ACC112 (cell line): ENCODE measurements around the gene IL12A.
A peak's percentile ranks its signal among the peaks of the same experiment; 100 is the strongest.

Source experiments
- H2AFZ ChIP-seq: fragments of 200-600 bp; sonication (generic); one replicate; pipeline ENCODE4 v1.6.0; 2017; ENCODE audit warnings: antibody characterized with exemption, low read length; ENCODE audit not compliant: unreplicated experiment
- H3K27ac ChIP-seq: fragments of 200-600 bp; sonication (generic); 2 replicates; pipeline ENCODE4 v1.5.1; 2014; ENCODE audit warnings: low read depth, mild to moderate bottlenecking, antibody characterized with exemption, low read length, moderate library complexity
- H3K27me3 ChIP-seq: fragments of 200-600 bp; sonication (generic); 2 replicates; pipeline ENCODE4 v1.6.1; 2014; ENCODE audit warnings: mild to moderate bottlenecking, antibody characterized with exemption, low read length, moderate library complexity, mixed read lengths; ENCODE audit not compliant: insufficient read depth
- H3K36me3 ChIP-seq: fragments of 200-600 bp; sonication (generic); 2 replicates; pipeline ENCODE4 v1.6.1; 2016; ENCODE audit warnings: mild to moderate bottlenecking, antibody characterized with exemption, low read length, moderate library complexity, mixed read lengths; ENCODE audit not compliant: insufficient read depth
- H3K4me1 ChIP-seq: fragments of 200-600 bp; sonication (generic); one replicate; pipeline ENCODE4 v1.6.1; 2016; ENCODE audit warnings: low read length, mixed read lengths; ENCODE audit not compliant: insufficient read depth, unreplicated experiment, control insufficient read depth
- H3K4me3 ChIP-seq: fragments of 200-600 bp; sonication (generic); 2 replicates; pipeline ENCODE4 v1.5.1; 2014; ENCODE audit warnings: mild to moderate bottlenecking, low read depth, low read length
- H3K79me2 ChIP-seq: fragments of 200-600 bp; sonication (generic); one replicate; pipeline ENCODE4 v1.6.0; 2016; ENCODE audit warnings: low read length; ENCODE audit not compliant: control insufficient read depth, unreplicated experiment, insufficient read depth

The IL12A gene

DNA sequence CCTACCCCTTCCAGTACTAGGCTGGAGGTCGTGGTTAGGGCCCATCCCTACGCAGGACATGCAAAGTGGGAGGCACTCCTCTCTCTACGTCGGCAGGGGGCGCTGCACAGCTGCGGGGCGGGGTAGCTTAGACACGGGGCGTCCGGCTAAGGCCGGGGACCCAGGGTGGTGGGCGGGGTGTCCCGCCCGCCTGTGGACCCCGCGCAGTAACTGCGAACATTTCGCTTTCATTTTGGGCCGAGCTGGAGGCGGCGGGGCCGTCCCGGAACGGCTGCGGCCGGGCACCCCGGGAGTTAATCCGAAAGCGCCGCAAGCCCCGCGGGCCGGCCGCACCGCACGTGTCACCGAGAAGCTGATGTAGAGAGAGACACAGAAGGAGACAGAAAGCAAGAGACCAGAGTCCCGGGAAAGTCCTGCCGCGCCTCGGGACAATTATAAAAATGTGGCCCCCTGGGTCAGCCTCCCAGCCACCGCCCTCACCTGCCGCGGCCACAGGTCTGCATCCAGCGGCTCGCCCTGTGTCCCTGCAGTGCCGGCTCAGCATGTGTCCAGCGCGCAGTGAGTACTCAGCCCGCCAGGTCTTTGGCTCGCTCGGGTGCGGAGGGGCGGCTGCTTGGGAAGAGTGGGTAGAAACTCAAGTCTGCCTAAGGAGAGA, at the start of gene IL12A:
Gene IL12A (plus strand): TSS at position 219 of the 655 bp plus-strand sequence.
- H3K27me3 ChIP-seq: no peaks in the 10 kb centered on the region
- H3K36me3 ChIP-seq: peaks cover 7% of the 10 kb centered on the region
- H3K27ac ChIP-seq: peak within 1 kb of the TSS; percentile 50
- H3K4me3 ChIP-seq: peak within 1 kb of the TSS; percentile 90
- H3K4me1 ChIP-seq: peaks cover 30% of the 10 kb centered on the region
- peak within 1 kb of the TSS; percentile 79 for H2AFZ ChIP-seq
- peaks cover 7% of the 10 kb centered on the region for H3K79me2 ChIP-seq

DNA sequence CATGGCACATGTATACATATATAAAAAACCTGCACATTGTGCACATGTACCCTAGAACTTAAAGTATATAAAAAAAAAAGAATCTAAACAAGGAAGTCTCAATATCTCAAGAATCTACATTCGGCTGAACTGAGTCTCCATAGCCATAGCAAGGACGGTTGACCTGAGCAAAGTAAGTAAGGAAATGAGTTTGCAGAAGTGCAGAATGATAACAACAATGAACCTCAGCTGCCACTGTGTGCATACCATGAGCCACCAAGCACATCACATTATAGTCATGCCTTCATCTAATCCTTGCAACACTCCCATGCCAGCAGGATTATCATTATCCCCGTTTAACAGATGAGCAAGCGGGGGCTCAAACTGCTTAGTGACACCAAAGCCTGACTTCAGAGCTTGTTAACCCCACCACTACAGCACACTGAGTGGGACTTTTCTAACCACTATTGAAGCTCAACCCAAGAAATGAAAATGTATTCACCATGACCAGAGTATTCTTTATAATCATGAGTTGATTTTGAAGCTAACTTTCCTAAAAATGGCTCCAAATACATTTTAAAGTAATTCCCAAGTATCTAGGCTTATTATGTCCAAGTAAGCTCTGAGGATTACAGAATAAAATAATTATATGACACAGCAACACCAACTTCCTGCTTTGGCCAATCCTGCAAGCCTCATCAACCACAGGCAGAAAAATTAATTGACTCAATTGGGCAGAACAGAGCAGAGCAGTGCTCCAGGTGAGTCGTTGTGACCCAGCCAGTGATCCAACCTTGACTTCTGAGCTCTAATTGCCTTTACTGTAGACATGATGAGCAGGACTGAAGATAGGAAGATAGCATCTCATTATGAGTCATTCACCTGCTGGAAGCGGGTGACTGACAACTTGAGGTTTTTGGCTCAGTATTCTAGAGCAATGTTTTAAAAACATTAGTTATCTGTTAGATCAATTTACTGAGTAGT, 47.3 kb upstream of the IL12A start:
- no peak overlapping the region for H3K4me3 ChIP-seq
- peaks cover 38% of the 10 kb centered on the region for H3K4me1 ChIP-seq
- H3K27ac ChIP-seq: no peak overlapping the region
- no peaks in the 10 kb centered on the region for H3K27me3 ChIP-seq
- no peaks in the 10 kb centered on the region for H3K79me2 ChIP-seq
- no peak overlapping the region for H2AFZ ChIP-seq
- no peaks in the 10 kb centered on the region for H3K36me3 ChIP-seq

DNA sequence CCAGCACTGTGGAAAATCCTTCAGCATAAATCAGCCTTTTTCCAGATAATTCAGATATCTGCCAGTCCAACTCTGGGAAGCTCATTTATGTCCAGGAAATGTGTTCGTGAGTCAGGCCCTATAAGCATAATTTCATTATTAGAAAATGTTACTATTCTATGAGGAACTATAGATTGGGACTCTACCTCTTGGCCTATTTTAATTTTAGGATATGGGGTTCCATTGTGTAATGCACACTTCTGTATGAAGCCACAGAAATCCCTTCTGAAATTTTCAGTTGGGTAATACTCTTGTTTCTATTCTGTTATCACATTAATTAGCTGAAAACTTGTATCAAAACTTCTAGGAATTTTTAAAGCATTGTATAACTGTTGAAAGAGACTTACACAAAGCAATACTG, 43.9 kb upstream of the IL12A start:
- Histone ChIP-seq H3K4me1 (peaks cover 25% of the 10 kb centered on the region), H3K79me2 (no peaks in the 10 kb centered on the region), H2AFZ (no peak overlapping the region), H3K4me3 (no peak overlapping the region), H3K27ac (no peak overlapping the region), H3K27me3 (no peaks in the 10 kb centered on the region), H3K36me3 (no peaks in the 10 kb centered on the region)

DNA sequence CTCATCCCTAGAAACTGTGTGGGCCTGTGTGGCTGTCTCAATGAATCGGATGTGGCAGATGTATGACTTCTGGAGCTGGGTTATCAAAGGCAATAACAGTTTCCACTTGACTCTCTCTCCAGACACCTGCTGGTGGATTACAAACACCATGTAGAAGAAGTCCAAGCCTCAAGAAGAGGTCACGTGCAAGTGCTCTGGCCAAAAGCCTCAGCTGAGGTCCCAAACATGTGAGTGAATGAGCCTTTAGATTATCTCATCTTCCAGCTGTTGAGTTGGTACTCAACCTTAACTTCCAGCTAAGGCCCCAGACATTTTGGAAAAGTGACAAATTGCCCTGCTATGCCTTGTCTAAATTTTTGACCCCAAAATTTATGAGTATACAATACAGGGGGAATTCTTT, 42.7 kb upstream of the IL12A start:
- Histone ChIP-seq H2AFZ (no peak overlapping the region), H3K4me1 (peaks cover 25% of the 10 kb centered on the region), H3K36me3 (no peaks in the 10 kb centered on the region), H3K4me3 (no peak overlapping the region), H3K79me2 (no peaks in the 10 kb centered on the region), H3K27me3 (no peaks in the 10 kb centered on the region), H3K27ac (no peak overlapping the region)

DNA sequence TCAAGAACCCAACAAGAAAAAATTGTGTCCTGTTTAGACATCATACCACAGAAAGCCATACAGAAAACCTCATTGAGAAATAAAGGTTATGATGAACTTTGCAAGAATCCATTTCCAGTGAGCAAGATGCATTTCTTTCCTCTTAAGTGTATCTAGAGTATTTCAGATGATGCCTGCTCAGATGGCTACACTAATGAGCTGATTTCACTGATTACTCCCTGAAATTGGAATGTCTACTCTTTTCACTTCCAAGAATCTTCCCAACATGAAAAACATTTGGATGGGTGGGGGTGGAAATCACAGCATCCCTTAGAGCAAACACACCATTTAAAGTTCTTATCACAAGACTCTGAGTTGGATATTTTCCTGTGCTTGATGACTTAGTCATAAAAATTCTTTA, 41.4 kb upstream of the IL12A start:
- H3K27ac ChIP-seq: peak overlapping the region; percentile 51

DNA sequence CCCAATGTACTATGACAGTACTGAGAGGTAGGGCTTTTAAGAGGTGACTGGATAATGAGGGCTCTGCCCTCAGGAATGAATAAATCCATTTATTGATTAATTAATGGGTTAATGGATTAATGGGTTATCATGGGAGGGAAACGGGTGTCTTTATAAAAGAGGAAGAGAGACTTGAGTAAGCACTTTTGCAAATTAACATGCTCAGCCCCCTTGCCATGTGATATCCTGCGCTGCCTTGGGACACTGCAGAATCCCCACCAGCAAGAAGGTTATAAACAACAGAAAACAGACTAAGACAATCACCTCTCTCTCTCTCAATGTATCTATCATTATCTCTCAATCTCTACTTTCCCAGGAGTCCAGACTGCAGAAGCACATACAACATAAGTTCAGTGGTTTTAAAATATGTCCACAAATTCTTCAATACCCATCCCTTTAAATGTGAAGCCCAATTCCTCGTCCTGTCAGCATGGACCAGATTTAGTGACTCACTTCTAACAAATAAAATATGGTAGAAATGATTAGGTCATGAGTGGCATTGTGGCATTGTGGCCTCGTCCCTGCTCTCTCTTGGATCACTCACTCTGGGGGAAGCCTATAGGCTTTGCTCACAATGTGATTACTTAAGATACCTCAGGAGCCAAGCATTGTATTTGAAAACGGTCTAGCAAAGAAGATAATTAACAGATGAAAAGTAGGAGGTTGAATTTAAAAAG, 40.0 kb upstream of the IL12A start:
- peaks cover 15% of the 10 kb centered on the region for H3K4me1 ChIP-seq
- no peak overlapping the region for H3K27ac ChIP-seq
- H3K79me2 ChIP-seq: no peaks in the 10 kb centered on the region
- H2AFZ ChIP-seq: no peak overlapping the region
- no peak overlapping the region for H3K4me3 ChIP-seq
- no peaks in the 10 kb centered on the region for H3K27me3 ChIP-seq
- no peaks in the 10 kb centered on the region for H3K36me3 ChIP-seq

More for the DNA sequence above, 41.4 kb upstream of the IL12A start:
- Histone ChIP-seq H3K79me2 (no peaks in the 10 kb centered on the region), H2AFZ (peak overlapping the region; percentile 21), H3K4me3 (no peak overlapping the region), H3K4me1 (peaks cover 15% of the 10 kb centered on the region), H3K27me3 (no peaks in the 10 kb centered on the region), H3K36me3 (no peaks in the 10 kb centered on the region)

DNA sequence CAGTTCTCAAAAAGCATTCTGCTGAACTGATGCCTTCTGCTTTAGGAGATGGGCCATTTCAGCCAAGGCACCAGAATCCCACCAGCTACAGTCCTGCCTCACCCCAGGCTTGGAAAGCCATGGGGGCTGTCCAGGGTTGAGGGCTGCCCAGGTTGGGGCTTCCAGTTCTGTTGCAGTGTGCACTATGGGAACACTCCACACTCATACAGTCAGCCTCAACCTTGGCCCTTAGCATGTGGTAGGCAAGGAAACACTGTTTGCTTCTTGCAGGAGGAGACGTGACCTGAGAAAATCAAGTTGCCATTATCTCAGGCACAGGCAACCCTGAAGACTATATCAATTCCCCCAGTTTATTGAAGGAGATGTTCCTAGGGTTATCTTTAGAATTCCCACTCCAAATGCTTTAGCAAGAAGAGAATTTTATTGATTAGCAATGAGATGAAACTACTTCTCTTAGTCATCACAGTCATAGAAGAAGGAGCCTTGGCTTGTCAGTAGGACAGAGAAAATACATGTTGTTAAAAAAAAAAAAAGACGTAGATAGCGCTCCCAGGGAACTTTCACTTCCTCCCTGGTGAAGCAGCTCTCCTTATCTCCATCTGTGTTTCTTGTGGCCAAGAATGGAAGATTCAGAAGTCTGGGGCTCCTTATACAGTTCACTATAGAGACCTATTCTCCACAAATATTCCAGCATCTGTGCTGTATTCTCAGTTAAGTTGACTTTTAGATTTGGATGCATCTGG, 38.3 kb upstream of the IL12A start:
- H3K27ac ChIP-seq: no peak overlapping the region
- H2AFZ ChIP-seq: no peak overlapping the region
- no peak overlapping the region for H3K4me3 ChIP-seq
- peaks cover 15% of the 10 kb centered on the region for H3K4me1 ChIP-seq
- H3K27me3 ChIP-seq: no peaks in the 10 kb centered on the region
- no peaks in the 10 kb centered on the region for H3K79me2 ChIP-seq
- no peaks in the 10 kb centered on the region for H3K36me3 ChIP-seq

DNA sequence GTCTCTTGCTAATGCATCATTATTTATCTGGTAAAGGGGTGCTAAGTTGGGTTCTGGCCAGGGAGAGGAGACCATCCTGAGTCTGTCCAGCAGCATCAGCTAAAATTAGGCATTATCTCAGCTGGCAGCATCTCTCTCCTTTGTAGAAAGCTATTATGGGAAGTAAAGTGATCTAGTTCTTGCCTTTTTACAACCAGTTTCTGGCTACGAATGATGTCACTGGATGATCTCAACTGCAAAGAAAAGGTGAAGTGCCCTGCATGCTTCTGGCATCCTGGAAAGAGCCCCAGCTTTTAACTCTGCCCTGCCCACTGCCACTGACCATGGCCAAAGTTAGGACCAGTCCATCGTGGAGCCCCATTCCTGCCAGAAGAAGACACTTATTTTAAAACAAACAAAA, 37.1 kb upstream of the IL12A start:
- Histone ChIP-seq H3K4me1 (peaks cover 15% of the 10 kb centered on the region), H3K27me3 (no peaks in the 10 kb centered on the region), H3K36me3 (no peaks in the 10 kb centered on the region), H3K79me2 (no peaks in the 10 kb centered on the region), H2AFZ (no peak overlapping the region), H3K4me3 (no peak overlapping the region), H3K27ac (no peak overlapping the region)

DNA sequence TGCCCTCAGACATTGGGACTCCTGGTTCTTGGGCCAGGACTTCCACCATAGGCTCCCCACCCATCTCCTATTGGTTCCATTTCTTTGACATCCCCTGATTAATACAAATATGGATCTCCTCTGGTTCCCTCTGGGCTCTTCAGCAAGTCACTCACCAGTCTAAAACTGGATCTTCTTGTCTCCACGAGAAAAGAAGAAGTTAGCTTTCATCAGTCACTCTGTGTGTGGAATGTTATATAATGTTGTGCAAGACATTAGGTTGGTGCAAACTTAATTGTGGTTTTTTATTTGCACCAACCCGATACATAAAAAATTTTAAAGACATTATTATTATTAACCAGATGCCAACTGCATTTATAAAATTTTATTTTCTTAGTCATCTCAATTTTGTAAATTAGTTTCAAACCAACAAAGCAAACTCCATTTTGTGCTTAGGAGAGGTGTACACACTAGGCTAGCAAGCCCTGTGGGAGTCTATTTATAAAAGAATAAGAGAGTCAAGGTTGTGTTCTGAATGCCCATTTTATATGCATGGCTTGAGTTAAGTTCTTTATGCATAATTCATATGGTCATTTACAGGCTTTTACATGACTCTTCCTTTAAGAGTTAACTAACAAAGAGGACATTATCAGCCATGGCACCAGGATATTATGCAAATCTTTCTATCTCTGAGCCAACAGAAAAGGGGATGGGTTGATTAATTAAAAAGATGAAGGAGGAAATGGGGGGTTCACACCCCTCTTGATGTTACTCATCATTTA, 35.1 kb upstream of the IL12A start:
- no peaks in the 10 kb centered on the region for H3K27me3 ChIP-seq
- H3K4me1 ChIP-seq: no peaks in the 10 kb centered on the region
- H3K4me3 ChIP-seq: no peak overlapping the region
- no peak overlapping the region for H2AFZ ChIP-seq
- H3K27ac ChIP-seq: no peak overlapping the region
- H3K36me3 ChIP-seq: no peaks in the 10 kb centered on the region
- no peaks in the 10 kb centered on the region for H3K79me2 ChIP-seq
